Body of pancreas (tissue), 4 donors: ENCODE measurements around the gene CFAP57.

Experiments
- POLR2A ChIP-seq, 3 donors: fragments of 450-650 bp; IDR thresholded peaks; one replicate each; pipeline ENCODE4 v1.6.1; 2016; ENCODE audit warnings: antibody characterized with exemption in 3 of 3, mild to moderate bottlenecking in 2 of 3
- TF ChIP-seq, protein P1 (sequence below), 7 experiments: fragments of 450-650 bp in 4 of 7; fragments of 200-600 bp in 3 of 7; sonication (generic) in 3 of 7; IDR thresholded peaks; one replicate each; pipeline ENCODE4 v1.5.1; 2016 to 2019; ENCODE audit warnings: antibody characterized with exemption in 7 of 7

DNA sequence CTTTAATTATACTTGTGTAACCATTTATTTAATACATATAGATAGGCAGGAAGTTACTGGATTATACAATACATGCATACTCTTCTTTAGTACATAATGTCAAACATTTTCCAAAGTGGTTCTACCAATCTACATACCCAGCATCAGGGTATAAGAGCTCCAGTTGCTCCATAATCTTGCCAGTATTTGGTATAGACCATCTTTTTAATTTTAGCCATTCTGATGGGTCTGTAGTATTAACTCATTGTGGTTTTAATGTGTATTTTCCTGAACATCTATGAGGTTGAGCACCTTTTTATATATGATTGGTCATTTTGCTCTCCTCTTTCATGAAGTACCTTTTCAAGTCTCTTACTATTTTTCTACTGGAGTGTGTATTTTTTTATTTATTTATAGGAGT is 32.1 kb upstream of the CFAP57 start:
- TF ChIP-seq, protein P1, sequence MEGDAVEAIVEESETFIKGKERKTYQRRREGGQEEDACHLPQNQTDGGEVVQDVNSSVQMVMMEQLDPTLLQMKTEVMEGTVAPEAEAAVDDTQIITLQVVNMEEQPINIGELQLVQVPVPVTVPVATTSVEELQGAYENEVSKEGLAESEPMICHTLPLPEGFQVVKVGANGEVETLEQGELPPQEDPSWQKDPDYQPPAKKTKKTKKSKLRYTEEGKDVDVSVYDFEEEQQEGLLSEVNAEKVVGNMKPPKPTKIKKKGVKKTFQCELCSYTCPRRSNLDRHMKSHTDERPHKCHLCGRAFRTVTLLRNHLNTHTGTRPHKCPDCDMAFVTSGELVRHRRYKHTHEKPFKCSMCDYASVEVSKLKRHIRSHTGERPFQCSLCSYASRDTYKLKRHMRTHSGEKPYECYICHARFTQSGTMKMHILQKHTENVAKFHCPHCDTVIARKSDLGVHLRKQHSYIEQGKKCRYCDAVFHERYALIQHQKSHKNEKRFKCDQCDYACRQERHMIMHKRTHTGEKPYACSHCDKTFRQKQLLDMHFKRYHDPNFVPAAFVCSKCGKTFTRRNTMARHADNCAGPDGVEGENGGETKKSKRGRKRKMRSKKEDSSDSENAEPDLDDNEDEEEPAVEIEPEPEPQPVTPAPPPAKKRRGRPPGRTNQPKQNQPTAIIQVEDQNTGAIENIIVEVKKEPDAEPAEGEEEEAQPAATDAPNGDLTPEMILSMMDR (IDR thresholded peaks at IDR 0.05) = no peak
- TF ChIP-seq POLR2A (IDR thresholded peaks at IDR 0.05) = no peak
